Cardiac fibroblast (primary cell): ENCODE results near the gene PPP3CA.
A peak's percentile ranks its signal among the peaks of the same experiment; 100 is the strongest.

Source experiments
- DNase-seq, 2 donors: peaks; one replicate each; pipeline versions ENCODE4 v3.0.0 to v3.0.0-alpha.2; 2010; ENCODE audit warnings: low read depth in 2 of 2
- H3K4me3 ChIP-seq, 2 donors: replicated peaks in 1 of 2; 1 replicate in 1 of 2; 2 replicates in 1 of 2; pipeline ENCODE4 v1.5.1; 2011; ENCODE audit warnings: low read depth in 2 of 2, low read length in 2 of 2, mild to moderate bottlenecking in 2 of 2, moderate library complexity in 1 of 2
- CTCF ChIP-seq: IDR thresholded peaks from one replicate; pipeline ENCODE4 v1.5.1; 2011; ENCODE audit warnings: low read depth, mild to moderate bottlenecking, low read length, inconsistent platforms

PPP3CA gene

DNA sequence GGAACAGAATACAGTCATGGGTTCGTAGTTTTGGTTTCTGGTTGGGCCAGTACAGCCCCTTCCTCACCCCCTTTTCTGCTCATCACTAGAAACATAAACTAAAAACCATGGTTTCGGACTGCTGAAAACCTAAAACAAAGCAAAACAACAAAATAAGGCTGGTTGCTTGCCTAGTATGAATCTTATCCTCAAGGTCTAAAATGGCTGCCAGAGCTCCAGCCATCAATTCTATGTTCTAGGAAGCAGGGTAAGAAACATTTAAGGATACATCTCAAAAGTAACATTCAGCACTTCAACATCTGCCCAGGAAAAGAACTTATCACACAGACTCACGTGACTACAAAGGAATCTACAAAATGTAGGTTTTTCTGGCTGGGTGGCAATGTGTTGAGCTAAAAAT is 31.5 kb downstream of the PPP3CA start:
- no peak overlapping the region for H3K4me3 ChIP-seq
- DNase-seq = no peak
- TF ChIP-seq CTCF = no peak

DNA sequence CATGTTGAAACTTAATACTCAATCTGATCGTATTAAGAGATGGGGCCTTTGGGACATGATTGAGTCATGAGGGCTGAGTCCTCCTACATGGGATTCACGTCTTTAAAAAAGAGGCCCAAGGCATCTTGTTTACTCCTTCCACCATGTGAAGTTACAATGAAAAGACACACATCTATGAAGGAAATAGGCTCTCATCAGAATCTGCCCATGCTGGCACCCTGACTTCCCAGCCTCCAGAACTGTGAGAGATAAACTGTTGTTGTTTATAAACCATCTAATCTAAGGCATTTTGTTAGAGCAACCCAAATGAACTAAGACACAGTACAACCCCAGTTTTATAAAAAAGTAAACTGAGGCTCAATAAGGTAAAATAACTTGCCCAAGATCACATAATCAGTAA is 32.3 kb downstream of the PPP3CA start:
- TF ChIP-seq CTCF = no peak
- peak in 1 of 2 donors; percentile 17 for DNase-seq
- H3K4me3 ChIP-seq = no peak overlapping the region

GRCh38 chr4:101309925-101310324 is 37.4 kb downstream of the PPP3CA start:
- no peak for TF ChIP-seq CTCF
- H3K4me3 ChIP-seq = no peak overlapping the region

DNA sequence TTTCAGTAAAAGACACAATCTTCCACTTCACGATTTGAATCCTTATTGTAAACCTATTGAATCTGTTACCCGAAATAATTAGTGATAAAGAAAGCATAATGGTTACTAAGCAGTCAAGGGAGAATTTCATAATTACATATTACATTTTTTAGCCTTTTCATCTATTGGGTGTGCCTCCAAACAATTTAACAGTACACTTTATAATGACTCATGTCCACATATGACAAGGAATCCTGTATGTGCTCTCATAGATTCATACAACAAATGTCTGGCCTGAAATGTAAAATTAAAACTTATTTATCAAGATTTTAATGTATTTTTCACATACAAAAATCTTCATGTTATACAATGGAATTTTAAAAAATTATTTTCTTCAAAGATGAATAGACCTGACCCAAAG is 39.4 kb downstream of the PPP3CA start:
- peak in 1 of 2 donors; percentile 49 for DNase-seq
- no peak overlapping the region for H3K4me3 ChIP-seq
- no peak for TF ChIP-seq CTCF

More at GRCh38 chr4:101309925-101310324, 37.4 kb downstream of the PPP3CA start:
- DNase-seq = no peak

DNA sequence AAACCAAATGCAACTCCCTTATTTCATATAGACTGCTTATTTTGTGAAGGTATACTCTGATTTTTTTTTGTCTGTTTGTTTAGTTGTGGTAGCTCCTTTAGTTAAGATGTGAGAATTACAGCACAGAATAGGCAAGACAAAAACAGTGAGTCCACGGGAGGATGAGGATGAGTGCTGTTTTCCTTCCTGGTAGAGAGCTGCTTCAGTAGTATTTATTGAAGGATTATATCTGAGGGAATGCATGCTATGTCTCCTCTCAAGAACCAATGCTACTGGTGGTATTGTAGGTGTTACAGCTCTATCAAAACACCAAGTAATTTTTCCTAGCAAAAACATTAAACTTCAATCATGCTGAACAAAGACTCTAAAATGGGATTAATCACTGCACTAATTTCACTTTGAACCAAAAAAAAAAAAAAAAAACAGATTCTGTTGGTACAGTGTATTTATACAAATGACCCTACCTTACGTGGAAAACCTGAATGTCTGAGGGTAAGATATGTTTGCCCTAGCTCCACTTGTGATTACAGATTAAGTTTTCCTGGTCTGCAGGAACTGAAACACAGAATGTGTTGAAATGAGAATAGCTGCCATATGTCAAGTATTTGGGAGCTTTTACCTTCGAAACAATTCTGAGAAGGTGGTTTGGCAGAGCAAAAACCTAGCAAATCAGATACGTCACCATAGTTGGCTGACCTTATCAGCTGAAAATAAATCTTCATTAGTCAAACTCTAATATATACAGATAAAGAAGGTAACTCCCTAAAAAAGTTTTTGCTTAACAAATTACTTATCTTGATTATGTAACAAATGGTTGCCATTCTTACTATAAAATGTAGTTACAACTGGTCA is 40.3 kb downstream of the PPP3CA start:
- H3K4me3 ChIP-seq = no peak overlapping the region
- DNase-seq = no peak
- TF ChIP-seq CTCF = no peak

GRCh38 chr4:101306225-101306624 is 41.1 kb downstream of the PPP3CA start:
- no peak for DNase-seq
- no peak overlapping the region for H3K4me3 ChIP-seq
- TF ChIP-seq CTCF = no peak
